Gastrocnemius medialis (tissue), 4 donors: ENCODE data around the gene NTMT1. TPM values are rescaled to one million over a fixed set of nuclear protein-coding genes. Genes with fewer than 3 reads are reported as not detected.
A peak's percentile ranks its signal among the peaks of the same experiment; 100 is the strongest.
"Not testable (repeated sequence)": the region's sequence is repeated elsewhere in the genome, so short reads cannot be mapped to it uniquely, and the experiment has no call there.

ENCODE experiments used
- ATAC-seq, 2 donors: fragments of 150-250 bp; one replicate each; pipeline ENCODE4 v1.9.1; 2016
- DNase-seq, 2 donors: peaks; one replicate each; pipeline ENCODE4 v3.0.0-alpha.2; 2019
- H3K27ac ChIP-seq, 4 donors: fragments of 200-600 bp; sonication (generic); 1 replicate in 1 of 4; 2 replicates in 3 of 4; pipeline ENCODE4 v1.5.1; 2016 to 2018; ENCODE audit warnings: mild to moderate bottlenecking in 2 of 4, moderate library complexity in 1 of 4
- H3K27me3 ChIP-seq, 3 donors: fragments of 200-600 bp; sonication (generic) in 2 of 3; 1 replicate in 1 of 3; 2 replicates in 2 of 3; pipeline versions ENCODE4 v1.5.1 to v1.6.0; 2016 to 2019; ENCODE audit warnings: mild to moderate bottlenecking in 1 of 3, moderate library complexity in 1 of 3
- H3K36me3 ChIP-seq, 2 donors: fragments of 200-600 bp; sonication (generic) in 1 of 2; one replicate each; pipeline ENCODE4 v1.5.1; 2017 to 2018
- H3K4me1 ChIP-seq, 2 donors: fragments of 200-600 bp; sonication (generic) in 1 of 2; one replicate each; pipeline ENCODE4 v1.5.1; 2016 to 2017; ENCODE audit warnings: mild to moderate bottlenecking in 2 of 2
- H3K4me3 ChIP-seq, 4 donors: fragments of 200-600 bp; sonication (generic) in 3 of 4; 1 replicate in 1 of 4; 2 replicates in 3 of 4; pipeline ENCODE4 v1.5.1; 2016 to 2019; ENCODE audit warnings: mild to moderate bottlenecking in 2 of 4
- H3K9me3 ChIP-seq, 3 donors: fragments of 200-600 bp; sonication (generic) in 2 of 3; 1 replicate in 1 of 3; 2 replicates in 2 of 3; pipeline ENCODE4 v1.5.1; 2016 to 2019
- POLR2A ChIP-seq, 2 donors: fragments of 450-650 bp; IDR thresholded peaks; one replicate each; pipeline ENCODE4 v1.6.1; 2017; ENCODE audit warnings: antibody characterized with exemption in 2 of 2, mild to moderate bottlenecking in 2 of 2, moderate library complexity in 2 of 2
- in situ Hi-C, 4 donors: fragments of 200-750 bp; cut with MboI; loops; one replicate each; pipeline versions ENCODE4 v1.15.0 to v1.8.0; 2017; ENCODE audit warnings: low sequenced_read_pairs in 4 of 4
- intact Hi-C: fragments of 100-400 bp; cut with DNase I; formaldehyde crosslinking; loops from one replicate; pipeline ENCODE4 v1.15.1; 2023; ENCODE audit warnings: low total_unique reads
- total RNA-seq, 4 donors: library from RNA; depleted of rRNA; stranded (reverse); fragments of >200 nt; gene quantifications; one replicate each; pipeline versions ENCODE4 v1.1.0 to v1.2.3, GENCODE V29; 2016
- TF ChIP-seq, protein P1 (sequence below), 5 experiments: fragments of 450-650 bp in 3 of 5; fragments of 200-600 bp in 2 of 5; sonication (generic) in 2 of 5; IDR thresholded peaks in 4 of 5; conservative IDR thresholded peaks in 1 of 5; 1 replicate in 4 of 5; 2 replicates in 1 of 5; pipeline ENCODE4 v1.5.1; 2016 to 2019; ENCODE audit warnings: antibody characterized with exemption in 5 of 5, mild to moderate bottlenecking in 3 of 5, moderate library complexity in 3 of 5

Gene NTMT1
- total RNA-seq, 4 donors from 2014 or later, result 37.8 to 82.1 (median 48.1) TPM

DNA sequence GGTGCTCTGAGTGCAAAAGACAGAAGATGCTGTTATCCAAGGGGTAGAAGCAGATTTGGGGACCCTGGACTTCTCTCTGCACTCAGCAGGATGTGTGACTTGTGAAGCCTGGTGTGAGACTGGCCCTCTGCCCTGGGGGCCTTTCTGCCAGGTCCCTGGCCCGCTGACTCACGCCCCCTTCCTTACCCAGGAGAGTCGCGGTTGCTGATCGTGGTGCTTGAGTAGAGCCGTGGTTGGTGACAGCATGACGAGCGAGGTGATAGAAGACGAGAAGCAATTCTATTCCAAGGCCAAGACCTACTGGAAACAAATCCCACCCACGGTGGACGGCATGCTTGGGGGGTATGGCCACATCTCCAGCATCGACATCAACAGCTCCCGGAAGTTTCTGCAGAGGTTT lies 6.5 kb downstream of the NTMT1 start:
- no peaks in the 10 kb centered on the region for H3K27me3 ChIP-seq
- TF ChIP-seq, protein P1, sequence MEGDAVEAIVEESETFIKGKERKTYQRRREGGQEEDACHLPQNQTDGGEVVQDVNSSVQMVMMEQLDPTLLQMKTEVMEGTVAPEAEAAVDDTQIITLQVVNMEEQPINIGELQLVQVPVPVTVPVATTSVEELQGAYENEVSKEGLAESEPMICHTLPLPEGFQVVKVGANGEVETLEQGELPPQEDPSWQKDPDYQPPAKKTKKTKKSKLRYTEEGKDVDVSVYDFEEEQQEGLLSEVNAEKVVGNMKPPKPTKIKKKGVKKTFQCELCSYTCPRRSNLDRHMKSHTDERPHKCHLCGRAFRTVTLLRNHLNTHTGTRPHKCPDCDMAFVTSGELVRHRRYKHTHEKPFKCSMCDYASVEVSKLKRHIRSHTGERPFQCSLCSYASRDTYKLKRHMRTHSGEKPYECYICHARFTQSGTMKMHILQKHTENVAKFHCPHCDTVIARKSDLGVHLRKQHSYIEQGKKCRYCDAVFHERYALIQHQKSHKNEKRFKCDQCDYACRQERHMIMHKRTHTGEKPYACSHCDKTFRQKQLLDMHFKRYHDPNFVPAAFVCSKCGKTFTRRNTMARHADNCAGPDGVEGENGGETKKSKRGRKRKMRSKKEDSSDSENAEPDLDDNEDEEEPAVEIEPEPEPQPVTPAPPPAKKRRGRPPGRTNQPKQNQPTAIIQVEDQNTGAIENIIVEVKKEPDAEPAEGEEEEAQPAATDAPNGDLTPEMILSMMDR (IDR thresholded peaks at IDR 0.05 in 4 of 5, conservative IDR thresholded peaks at IDR 0.05 in 1 of 5), result no peak
- TF ChIP-seq POLR2A (IDR thresholded peaks at IDR 0.05), result no peak
- peaks cover 0 to 44% of the 10 kb centered on the region in 2 donors for H3K36me3 ChIP-seq
- peak in 1 of 2 donors; percentile 46 for DNase-seq
- intact Hi-C loops (no loop called here), in situ Hi-C loops (loop anchor here in 1 of 4 donors (25.0 kb wide), 1 partner anchor 155 kb away; no protein-coding TSS in a partner anchor)
- H3K4me1 ChIP-seq, result peaks cover 47 to 57% of the 10 kb centered on the region in 2 donors
- no peaks in the 10 kb centered on the region for H3K9me3 ChIP-seq
- ATAC-seq, result no peak
- H3K27ac ChIP-seq, result peak overlapping the region in 2 of 4 donors; percentile 5 to 93
- no peak overlapping the region for H3K4me3 ChIP-seq

DNA sequence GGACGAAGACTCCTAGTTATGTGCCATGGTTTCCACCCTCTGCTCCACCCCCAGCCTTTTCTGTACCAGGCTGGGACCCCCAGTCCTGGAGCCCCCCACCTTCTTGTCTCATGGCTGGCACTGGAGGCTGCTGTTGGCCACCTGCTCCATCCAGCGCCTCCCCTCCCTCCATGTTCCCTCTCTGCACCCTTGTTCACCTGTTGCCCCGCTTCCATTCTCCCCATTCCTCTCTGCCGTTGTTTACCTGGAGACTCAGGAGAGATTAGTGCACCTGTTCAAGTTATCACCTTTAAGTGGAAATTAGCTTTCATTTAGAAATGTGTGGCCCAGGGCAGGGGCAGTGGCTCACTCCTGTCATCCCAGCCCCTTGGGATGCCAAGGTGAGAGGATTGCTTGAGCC lies 7.2 kb downstream of the NTMT1 start:
- Histone ChIP-seq H3K36me3 (peaks cover 0 to 51% of the 10 kb centered on the region in 2 donors), H3K27ac (peak overlapping the region in 2 of 4 donors; percentile 5 to 93), H3K4me3 (no peak overlapping the region), H3K27me3 (no peaks in the 10 kb centered on the region), H3K9me3 (no peaks in the 10 kb centered on the region), H3K4me1 (peaks cover 40 to 50% of the 10 kb centered on the region in 2 donors)
- intact Hi-C loops, result no loop called here
- TF ChIP-seq POLR2A (IDR thresholded peaks at IDR 0.05), result no peak
- TF ChIP-seq, protein P1 (IDR thresholded peaks at IDR 0.05 in 4 of 5, conservative IDR thresholded peaks at IDR 0.05 in 1 of 5), result no peak
- DNase-seq (no peak), ATAC-seq (no peak)
- in situ Hi-C loops, result loop anchor here in 1 of 4 donors (25.0 kb wide), 1 partner anchor 154 kb away; no protein-coding TSS in a partner anchor

DNA sequence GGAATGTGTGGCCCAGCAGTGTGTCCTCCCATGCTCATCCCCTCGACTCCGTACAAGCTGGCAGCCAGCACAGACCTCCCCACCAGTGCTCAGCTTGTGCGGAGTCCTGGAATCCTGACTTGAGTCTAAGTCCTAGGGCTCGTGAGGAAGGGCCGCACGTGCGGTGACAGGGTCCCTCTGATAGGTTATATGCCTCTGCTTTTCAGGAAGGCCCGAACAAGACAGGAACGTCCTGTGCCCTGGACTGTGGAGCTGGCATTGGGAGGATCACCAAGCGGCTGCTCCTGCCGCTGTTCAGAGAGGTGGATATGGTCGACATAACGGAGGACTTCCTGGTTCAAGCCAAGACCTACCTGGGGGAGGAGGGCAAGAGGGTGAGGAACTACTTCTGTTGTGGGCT lies 7.9 kb downstream of the NTMT1 start:
- DNase-seq, result no peak
- H3K36me3 ChIP-seq, result peaks cover 0 to 57% of the 10 kb centered on the region in 2 donors
- no peak overlapping the region for H3K27ac ChIP-seq
- no peaks in the 10 kb centered on the region for H3K27me3 ChIP-seq
- ATAC-seq, result no peak
- in situ Hi-C loops, result loop anchor here in 1 of 4 donors (25.0 kb wide), 1 partner anchor 153 kb away; no protein-coding TSS in a partner anchor
- H3K4me3 ChIP-seq, result no peak overlapping the region
- TF ChIP-seq, protein P1 (IDR thresholded peaks at IDR 0.05 in 4 of 5, conservative IDR thresholded peaks at IDR 0.05 in 1 of 5), result no peak
- TF ChIP-seq POLR2A (IDR thresholded peaks at IDR 0.05), result no peak
- H3K9me3 ChIP-seq, result no peaks in the 10 kb centered on the region
- intact Hi-C loops, result no loop called here
- peaks cover 33 to 43% of the 10 kb centered on the region in 2 donors for H3K4me1 ChIP-seq

DNA sequence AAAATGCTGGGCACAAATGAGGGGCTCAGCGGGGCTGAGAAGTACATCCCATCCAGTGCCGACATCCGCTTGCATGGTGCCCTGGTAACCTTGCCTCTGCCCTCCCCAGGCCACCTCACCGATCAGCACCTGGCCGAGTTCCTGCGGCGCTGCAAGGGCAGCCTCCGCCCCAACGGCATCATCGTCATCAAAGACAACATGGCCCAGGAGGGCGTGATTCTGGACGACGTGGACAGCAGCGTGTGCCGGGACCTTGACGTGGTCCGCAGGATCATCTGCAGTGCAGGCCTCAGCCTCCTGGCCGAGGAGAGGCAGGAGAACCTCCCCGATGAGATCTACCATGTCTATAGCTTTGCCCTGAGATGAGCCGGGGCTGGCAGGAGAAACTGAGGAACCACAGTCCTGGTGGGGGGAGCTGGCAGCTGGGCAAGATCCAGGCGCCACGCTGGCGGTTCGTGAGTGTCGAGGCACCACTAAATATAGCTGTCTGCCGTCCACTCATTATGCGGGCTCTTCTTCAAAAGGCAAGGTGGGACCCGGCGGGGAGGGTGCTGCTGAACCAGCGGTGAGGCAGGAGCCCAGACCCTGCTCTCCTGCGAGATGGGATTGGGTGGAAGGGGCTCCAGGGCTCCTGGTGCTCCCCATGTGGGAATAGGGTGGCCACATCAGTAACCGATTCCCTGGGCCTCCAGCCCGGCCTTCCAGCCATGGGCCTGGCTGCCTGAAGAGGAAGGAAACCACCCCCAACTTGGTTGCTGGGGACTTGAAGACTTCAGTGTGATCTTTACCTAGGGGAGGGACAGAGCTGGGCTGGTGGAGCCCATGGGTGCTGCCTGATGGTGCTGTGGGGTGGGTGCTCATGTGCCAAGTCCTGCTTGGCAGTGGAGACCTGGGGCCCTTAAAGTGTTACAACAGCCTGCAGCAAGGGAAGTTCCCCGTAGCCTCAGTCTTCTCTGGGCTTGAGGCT lies 9.4 kb downstream of the NTMT1 start:
- H3K4me3 ChIP-seq, result no peak overlapping the region
- H3K27ac ChIP-seq, result peak overlapping the region in 1 of 4 donors; percentile 4
- TF ChIP-seq, protein P1 (IDR thresholded peaks at IDR 0.05 in 4 of 5, conservative IDR thresholded peaks at IDR 0.05 in 1 of 5), result no peak
- TF ChIP-seq POLR2A (IDR thresholded peaks at IDR 0.05), result no peak
- H3K27me3 ChIP-seq, result no peaks in the 10 kb centered on the region
- DNase-seq (no peak), ATAC-seq (no peak)
- peaks cover 26 to 37% of the 10 kb centered on the region in 2 donors for H3K4me1 ChIP-seq
- peaks cover 0 to 61% of the 10 kb centered on the region in 2 donors for H3K36me3 ChIP-seq
- H3K9me3 ChIP-seq, result no peaks in the 10 kb centered on the region
- in situ Hi-C loops (loop anchor here in 1 of 4 donors (25.0 kb wide), 1 partner anchor 152 kb away; no protein-coding TSS in a partner anchor), intact Hi-C loops (no loop called here)

DNA sequence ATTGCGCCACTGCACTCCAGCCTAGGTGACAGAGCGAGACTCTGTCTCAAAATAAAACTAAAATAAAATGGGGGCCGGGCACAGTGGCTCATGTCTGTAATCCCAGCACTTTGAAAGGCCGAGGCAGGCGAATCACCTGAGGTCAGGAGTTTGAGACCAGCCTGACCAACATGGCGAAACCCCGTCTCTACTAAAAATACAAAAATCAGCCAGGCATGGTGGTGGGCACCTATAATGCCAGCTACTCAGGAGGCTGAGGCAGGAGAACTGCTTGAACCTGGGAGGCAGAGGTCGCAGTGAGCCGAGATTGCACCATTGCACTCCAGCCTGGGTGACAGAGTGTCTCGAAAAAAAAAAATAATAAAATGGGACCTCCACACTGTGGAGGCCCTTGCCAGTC lies 10.4 kb downstream of the NTMT1 start:
- H3K4me3 ChIP-seq, H3K9me3 ChIP-seq, H3K27me3 ChIP-seq, ATAC-seq, intact Hi-C loops, H3K27ac ChIP-seq: not testable (repeated sequence)
- in situ Hi-C loops, result loop anchor here in 1 of 4 donors (25.0 kb wide), 1 partner anchor 151 kb away; no protein-coding TSS in a partner anchor
- peak in 1 of 2 donors; percentile 3 for DNase-seq
- H3K4me1 ChIP-seq, result peaks cover 25 to 37% of the 10 kb centered on the region in 2 donors
- H3K36me3 ChIP-seq, result peaks cover 0 to 61% of the 10 kb centered on the region in 2 donors
